ENCODE results near the gene LRRC59. TPM values are rescaled to one million over a fixed set of nuclear protein-coding genes. Genes with fewer than 3 reads are reported as not detected.

LRRC59 gene
- total and polyA plus RNA-seq, 4 donors = 33.1 to 77.6 (median 45.4) TPM

GRCh38 chr17:50381260-50381815 lies 16.0 kb downstream of the LRRC59 start:
- no peak overlapping the region for H3K4me3 ChIP-seq (ENCODE audit: low read length in 2 of 2)
- ATAC-seq (ENCODE audit: low FRiP score) (no peak), DNase-seq (no peak)
- intact Hi-C loops (cut with DNase I) = no loop called here
- H3K9me3 ChIP-seq (ENCODE audit: control insufficient read depth, low read length) = no peaks in the 10 kb centered on the region
- 84 to 89% methylated on average over 7 of the region's 7 CpGs for WGBS, 2 donors
- no peaks in the 10 kb centered on the region for H3K4me1 ChIP-seq (ENCODE audit: control insufficient read depth in 1 of 2, insufficient read depth in 2 of 2, low read length in 2 of 2)
- no peaks in the 10 kb centered on the region for H3K27me3 ChIP-seq (ENCODE audit: control insufficient read depth in 1 of 2, insufficient read depth in 2 of 2, low read length in 1 of 2)
- peaks cover 13 to 14% of the 10 kb centered on the region in 2 donors for H3K36me3 ChIP-seq (ENCODE audit: control insufficient read depth in 1 of 2, insufficient read depth in 2 of 2, low read length in 1 of 2)
- H3K27ac ChIP-seq (ENCODE audit: low read depth in 1 of 2, low read length in 2 of 2) = no peak overlapping the region

- Histone ChIP-seq H3K27me3 (ENCODE audit: control insufficient read depth in 1 of 2, insufficient read depth in 2 of 2, low read length in 1 of 2) (no peaks in the 10 kb centered on the region), H3K4me1 (ENCODE audit: control insufficient read depth in 1 of 2, insufficient read depth in 2 of 2, low read length in 2 of 2) (no peaks in the 10 kb centered on the region), H3K9me3 (ENCODE audit: control insufficient read depth, low read length) (no peaks in the 10 kb centered on the region), H3K4me3 (ENCODE audit: low read length in 2 of 2) (no peak overlapping the region), H3K27ac (ENCODE audit: low read depth in 1 of 2, low read length in 2 of 2) (no peak overlapping the region), H3K36me3 (ENCODE audit: control insufficient read depth in 1 of 2, insufficient read depth in 2 of 2, low read length in 1 of 2) (peaks cover 13 to 14% of the 10 kb centered on the region in 2 donors)
- WGBS, 2 donors = 84 to 87% methylated on average over 13 of the region's 13 CpGs
- intact Hi-C loops (cut with DNase I) = no loop called here
- DNase-seq (peak in 1 of 2 donors; percentile 68), ATAC-seq (ENCODE audit: low FRiP score) (no peak)
These were observed 16.7 kb downstream of the LRRC59 start for GRCh38 chr17:50380369-50381259.

- Histone ChIP-seq H3K27ac (ENCODE audit: low read depth in 1 of 2, low read length in 2 of 2) (no peak overlapping the region), H3K9me3 (ENCODE audit: control insufficient read depth, low read length) (no peaks in the 10 kb centered on the region), H3K4me1 (ENCODE audit: control insufficient read depth in 1 of 2, insufficient read depth in 2 of 2, low read length in 2 of 2) (no peaks in the 10 kb centered on the region), H3K4me3 (ENCODE audit: low read length in 2 of 2) (no peak overlapping the region), H3K36me3 (ENCODE audit: control insufficient read depth in 1 of 2, insufficient read depth in 2 of 2, low read length in 1 of 2) (peaks cover 8 to 10% of the 10 kb centered on the region in 2 donors), H3K27me3 (ENCODE audit: control insufficient read depth in 1 of 2, insufficient read depth in 2 of 2, low read length in 1 of 2) (no peaks in the 10 kb centered on the region)
- DNase-seq (peak in 1 of 2 donors; percentile 41), ATAC-seq (ENCODE audit: low FRiP score) (no peak)
- intact Hi-C loops (cut with DNase I) = no loop called here
- WGBS, 2 donors = 88 to 92% methylated on average over 6 of the region's 6 CpGs
These were observed 17.8 kb downstream of the LRRC59 start for GRCh38 chr17:50379351-50380132.

- intact Hi-C loops (cut with DNase I) = no loop called here
- no peaks in the 10 kb centered on the region for H3K9me3 ChIP-seq (ENCODE audit: control insufficient read depth, low read length)
- no peaks in the 10 kb centered on the region for H3K4me1 ChIP-seq (ENCODE audit: control insufficient read depth in 1 of 2, insufficient read depth in 2 of 2, low read length in 2 of 2)
- no peak overlapping the region for H3K4me3 ChIP-seq (ENCODE audit: low read length in 2 of 2)
- ATAC-seq (ENCODE audit: low FRiP score) (no peak), DNase-seq (no peak)
- H3K27me3 ChIP-seq (ENCODE audit: control insufficient read depth in 1 of 2, insufficient read depth in 2 of 2, low read length in 1 of 2) = no peaks in the 10 kb centered on the region
- WGBS, 2 donors = 78 to 83% methylated on average over 5 of the region's 5 CpGs
- no peak overlapping the region for H3K27ac ChIP-seq (ENCODE audit: low read depth in 1 of 2, low read length in 2 of 2)
- no peaks in the 10 kb centered on the region for H3K36me3 ChIP-seq (ENCODE audit: control insufficient read depth in 1 of 2, insufficient read depth in 2 of 2, low read length in 1 of 2)
These were observed 21.3 kb downstream of the LRRC59 start for GRCh38 chr17:50375858-50376538.

GRCh38 chr17:50373705-50374104 lies 23.6 kb downstream of the LRRC59 start:
- no peaks in the 10 kb centered on the region for H3K9me3 ChIP-seq (ENCODE audit: control insufficient read depth, low read length)
- no peak overlapping the region for H3K4me3 ChIP-seq (ENCODE audit: low read length in 2 of 2)
- H3K36me3 ChIP-seq (ENCODE audit: control insufficient read depth in 1 of 2, insufficient read depth in 2 of 2, low read length in 1 of 2) = peaks cover 0 to 7% of the 10 kb centered on the region in 2 donors
- no peak overlapping the region for H3K27ac ChIP-seq (ENCODE audit: low read depth in 1 of 2, low read length in 2 of 2)
- no peaks in the 10 kb centered on the region for H3K27me3 ChIP-seq (ENCODE audit: control insufficient read depth in 1 of 2, insufficient read depth in 2 of 2, low read length in 1 of 2)
- H3K4me1 ChIP-seq (ENCODE audit: control insufficient read depth in 1 of 2, insufficient read depth in 2 of 2, low read length in 2 of 2) = no peaks in the 10 kb centered on the region
- intact Hi-C loops (cut with DNase I) = no loop called here
- no peak for DNase-seq
- 80 to 81% methylated on average over 2 of the region's 2 CpGs for WGBS, 2 donors
- ATAC-seq (ENCODE audit: low FRiP score) = no peak

- Histone ChIP-seq H3K4me1 (ENCODE audit: control insufficient read depth in 1 of 2, insufficient read depth in 2 of 2, low read length in 2 of 2) (no peaks in the 10 kb centered on the region), H3K4me3 (ENCODE audit: low read length in 2 of 2) (peak within 1 kb of the TSS; percentile 14 to 73), H3K27me3 (ENCODE audit: control insufficient read depth in 1 of 2, insufficient read depth in 2 of 2, low read length in 1 of 2) (no peaks in the 10 kb centered on the region), H3K9me3 (ENCODE audit: control insufficient read depth, low read length) (no peaks in the 10 kb centered on the region), H3K27ac (ENCODE audit: low read depth in 1 of 2, low read length in 2 of 2) (peak within 1 kb of the TSS in 1 of 2 donors; percentile 82), H3K36me3 (ENCODE audit: control insufficient read depth in 1 of 2, insufficient read depth in 2 of 2, low read length in 1 of 2) (peaks cover 0 to 7% of the 10 kb centered on the region in 2 donors)
- DNase-seq (peak; percentile 91 to 95), ATAC-seq (ENCODE audit: low FRiP score) (peak; percentile 94)
- 1% methylated on average over 42 of the region's 42 CpGs for WGBS, 2 donors
- intact Hi-C loops (cut with DNase I) = no loop called here
These were observed 24.4 kb downstream of the LRRC59 start, which contains the start of the genes EME1 and MRPL27 for GRCh38 chr17:50372758-50373556. EME1 (plus strand) TSS chr17:50373229; CDS start chr17:50375209, 1,980 bp downstream. MRPL27 (minus strand) TSS chr17:50373184; CDS start chr17:50373170, 14 bp downstream.

GRCh38 chr17:50372222-50372757 lies 25.0 kb downstream of the LRRC59 start:
- ATAC-seq (ENCODE audit: low FRiP score) (no peak), DNase-seq (peak in 1 of 2 donors; percentile 51)
- Histone ChIP-seq H3K27me3 (ENCODE audit: control insufficient read depth in 1 of 2, insufficient read depth in 2 of 2, low read length in 1 of 2) (no peaks in the 10 kb centered on the region), H3K27ac (ENCODE audit: low read depth in 1 of 2, low read length in 2 of 2) (no peak overlapping the region), H3K9me3 (ENCODE audit: control insufficient read depth, low read length) (no peaks in the 10 kb centered on the region), H3K4me1 (ENCODE audit: control insufficient read depth in 1 of 2, insufficient read depth in 2 of 2, low read length in 2 of 2) (no peaks in the 10 kb centered on the region), H3K4me3 (ENCODE audit: low read length in 2 of 2) (peak overlapping the region; percentile 14 to 73), H3K36me3 (ENCODE audit: control insufficient read depth in 1 of 2, insufficient read depth in 2 of 2, low read length in 1 of 2) (peaks cover 0 to 7% of the 10 kb centered on the region in 2 donors)
- WGBS, 2 donors = 22% methylated on average over 14 of the region's 14 CpGs
- intact Hi-C loops (cut with DNase I) = no loop called here

Data from aorta (tissue), 5 donors.